Trophoblast cell (in vitro differentiated cells and primary cell): ENCODE results near the gene SEC61A1.
A peak's percentile ranks its signal among the peaks of the same experiment; 100 is the strongest.

Experiments
- DNase-seq, 2 donors: peaks; one replicate each; pipeline ENCODE4 v3.0.0-alpha.2; 2016
- H2AFZ ChIP-seq: 2 replicates; pipeline ENCODE4 v1.6.1; 2013; ENCODE audit warnings: low read length, moderate library complexity, mild to moderate bottlenecking; ENCODE audit not compliant: insufficient read depth, poor library complexity
- H2AK5ac ChIP-seq: 2 replicates; pipeline ENCODE4 v1.6.1; 2013; ENCODE audit warnings: mild to moderate bottlenecking, low read length
- H2BK120ac ChIP-seq: 2 replicates; pipeline ENCODE4 v1.6.1; 2013; ENCODE audit warnings: low read length, mild to moderate bottlenecking, moderate library complexity; ENCODE audit not compliant: insufficient read depth, poor library complexity
- H2BK12ac ChIP-seq: 2 replicates; pipeline ENCODE4 v1.6.1; 2013; ENCODE audit warnings: mild to moderate bottlenecking, low read length, moderate library complexity
- H2BK5ac ChIP-seq: 2 replicates; pipeline ENCODE4 v1.6.1; 2013; ENCODE audit warnings: low read length, low read depth, moderate library complexity, mild to moderate bottlenecking; ENCODE audit not compliant: poor library complexity
- H3K14ac ChIP-seq: 2 replicates; pipeline ENCODE4 v1.6.1; 2013; ENCODE audit warnings: mild to moderate bottlenecking, low read length
- H3K18ac ChIP-seq: 2 replicates; pipeline ENCODE4 v1.6.1; 2013; ENCODE audit warnings: mild to moderate bottlenecking, low read length
- H3K23ac ChIP-seq: 2 replicates; pipeline ENCODE4 v1.6.1; 2013; ENCODE audit warnings: low read length
- H3K27ac ChIP-seq: 2 replicates; pipeline ENCODE4 v1.5.1; 2013; ENCODE audit warnings: low read depth, mild to moderate bottlenecking, inconsistent platforms, low read length, moderate library complexity
- H3K27me3 ChIP-seq: 2 replicates; pipeline ENCODE4 v1.6.1; 2013; ENCODE audit warnings: inconsistent platforms, mild to moderate bottlenecking, low read length, moderate library complexity; ENCODE audit not compliant: insufficient read depth
- H3K36me3 ChIP-seq, 2 experiments: 1 replicate in 1 of 2; 2 replicates in 1 of 2; pipeline ENCODE4 v1.6.1; 2013; ENCODE audit warnings: low read length in 2 of 2, mild to moderate bottlenecking in 2 of 2, moderate library complexity in 1 of 2; ENCODE audit not compliant: insufficient read depth in 2 of 2, control insufficient read depth in 1 of 2
- H3K4ac ChIP-seq: 2 replicates; pipeline ENCODE4 v1.6.1; 2013; ENCODE audit warnings: low read depth, mild to moderate bottlenecking, low read length, moderate library complexity
- H3K4me1 ChIP-seq, 2 experiments: 1 replicate in 1 of 2; 2 replicates in 1 of 2; pipeline ENCODE4 v1.6.1; 2013; ENCODE audit warnings: low read length in 2 of 2, mild to moderate bottlenecking in 2 of 2, moderate library complexity in 1 of 2; ENCODE audit not compliant: insufficient read depth in 2 of 2, control insufficient read depth in 1 of 2
- H3K4me2 ChIP-seq: 2 replicates; pipeline ENCODE4 v1.6.1; 2013; ENCODE audit warnings: inconsistent platforms, mild to moderate bottlenecking, low read length, moderate library complexity
- H3K4me3 ChIP-seq: 2 replicates; pipeline ENCODE4 v1.5.1; 2013; ENCODE audit warnings: mild to moderate bottlenecking, low read depth, low read length, inconsistent platforms
- H3K79me1 ChIP-seq: one replicate; pipeline ENCODE4 v1.6.1; 2013; ENCODE audit warnings: low read length
- H3K79me2 ChIP-seq: 2 replicates; pipeline ENCODE4 v1.6.1; 2013; ENCODE audit warnings: low read length, mild to moderate bottlenecking; ENCODE audit not compliant: control insufficient read depth, insufficient read depth, poor library complexity
- H3K9ac ChIP-seq: 2 replicates; pipeline ENCODE4 v1.6.1; 2013; ENCODE audit warnings: mild to moderate bottlenecking, low read length
- H3K9me3 ChIP-seq: 2 replicates; pipeline ENCODE4 v1.6.1; 2013; ENCODE audit warnings: low read depth, mild to moderate bottlenecking, control low read depth, inconsistent platforms, low read length; ENCODE audit not compliant: insufficient read depth
- H4K12ac ChIP-seq: 2 replicates; pipeline ENCODE4 v1.6.1; 2013; ENCODE audit warnings: low read depth, mild to moderate bottlenecking, low read length, moderate library complexity
- H4K8ac ChIP-seq: 2 replicates; pipeline ENCODE4 v1.6.1; 2013; ENCODE audit warnings: low read depth, mild to moderate bottlenecking, low read length, moderate library complexity
- H4K91ac ChIP-seq: one replicate; pipeline ENCODE4 v1.6.1; 2013; ENCODE audit warnings: low read depth, mild to moderate bottlenecking, low read length, moderate library complexity
- WGBS: extraction: QIAGEN DNeasy Blood & Tissue Kit; methylation state at CpG from one replicate; pipeline ENCODE4 v1.1.7; 2013; ENCODE audit warnings: missing lambda C conversion rate; ENCODE audit not compliant: insufficient read length, insufficient coverage; ENCODE audit errors: extremely low coverage; 5-methylcytosine and 5-hydroxymethylcytosine counted together

Gene SEC61A1

DNA sequence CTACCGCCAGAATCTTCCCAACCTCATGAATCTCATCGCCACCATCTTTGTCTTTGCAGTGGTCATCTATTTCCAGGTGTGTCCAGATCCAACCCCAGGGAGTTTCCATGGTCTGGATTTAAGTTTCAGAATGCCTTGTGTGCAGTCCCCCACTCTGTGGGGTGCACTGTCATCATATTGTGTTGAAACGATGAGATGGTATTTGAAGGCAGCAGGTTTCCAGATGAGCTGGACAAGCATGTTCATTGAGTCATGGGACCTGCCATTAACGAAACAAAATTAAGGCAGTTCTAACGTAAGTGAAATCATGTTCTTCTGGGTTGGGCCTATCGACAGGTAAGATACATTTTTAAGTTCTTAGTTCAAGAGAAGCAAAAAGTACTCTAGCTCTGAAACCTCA is 12.7 kb downstream of the SEC61A1 start:
- H3K14ac ChIP-seq: no peak overlapping the region
- no peak overlapping the region for H2AFZ ChIP-seq
- H3K27ac ChIP-seq: no peak overlapping the region

DNA sequence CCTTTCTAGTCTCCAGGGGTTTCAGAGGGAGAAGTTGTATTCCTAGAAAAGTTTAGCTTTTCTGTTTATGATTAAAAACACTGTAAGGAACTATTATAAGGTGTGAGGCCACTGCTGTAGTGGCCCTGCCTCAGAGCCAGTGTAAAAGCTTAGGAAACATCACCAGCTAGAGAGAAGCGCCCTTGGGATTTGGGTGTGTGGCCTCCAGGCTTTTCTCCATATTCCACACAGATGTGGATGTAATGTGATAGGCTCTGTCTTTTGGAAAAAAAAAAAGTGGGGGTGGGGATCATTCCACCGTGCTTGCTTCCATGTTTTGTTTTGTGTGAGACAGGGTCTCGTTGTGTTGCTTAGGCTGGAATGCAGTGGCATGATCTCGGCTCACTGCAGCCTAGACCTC is 13.9 kb downstream of the SEC61A1 start:
- Histone ChIP-seq H4K12ac (no peak overlapping the region), H2BK120ac (no peak overlapping the region), H2BK12ac (no peak overlapping the region), H4K91ac (no peak overlapping the region), H3K27me3 (no peaks in the 10 kb centered on the region), H3K14ac (no peak overlapping the region), H3K4ac (no peak overlapping the region), H3K4me3 (no peak overlapping the region), H3K9ac (no peak overlapping the region), H2BK5ac (no peak overlapping the region), H2AFZ (no peak overlapping the region), H4K8ac (no peak overlapping the region), H3K18ac (no peak overlapping the region), H3K36me3 (peaks cover 77 to 90% of the 10 kb centered on the region in 2 experiments), H3K27ac (no peak overlapping the region), H3K79me1 (no peaks in the 10 kb centered on the region), H3K9me3 (no peaks in the 10 kb centered on the region), H2AK5ac (no peak overlapping the region), H3K23ac (no peak overlapping the region), H3K4me1 (no peaks in the 10 kb centered on the region), H3K79me2 (no peaks in the 10 kb centered on the region), H3K4me2 (no peak overlapping the region)
- no CpG with 5 or more reads among the region's 4 CpGs for WGBS
- DNase-seq: no peak

More for the DNA sequence above, 12.7 kb downstream of the SEC61A1 start:
- peaks cover 71 to 89% of the 10 kb centered on the region in 2 experiments for H3K36me3 ChIP-seq
- no peak overlapping the region for H3K9ac ChIP-seq
- H2BK120ac ChIP-seq: no peak overlapping the region
- H4K12ac ChIP-seq: no peak overlapping the region
- no peak overlapping the region for H3K18ac ChIP-seq
- H3K9me3 ChIP-seq: no peaks in the 10 kb centered on the region
- no peak for DNase-seq
- no peaks in the 10 kb centered on the region for H3K79me1 ChIP-seq
- H3K4me2 ChIP-seq: no peak overlapping the region
- no peak overlapping the region for H3K4ac ChIP-seq
- WGBS: no CpG with 5 or more reads among the region's 6 CpGs
- H3K27me3 ChIP-seq: no peaks in the 10 kb centered on the region
- H4K91ac ChIP-seq: no peak overlapping the region
- H2BK5ac ChIP-seq: no peak overlapping the region
- no peaks in the 10 kb centered on the region for H3K4me1 ChIP-seq
- no peak overlapping the region for H4K8ac ChIP-seq
- H2BK12ac ChIP-seq: no peak overlapping the region
- H2AK5ac ChIP-seq: no peak overlapping the region
- H3K79me2 ChIP-seq: no peaks in the 10 kb centered on the region
- no peak overlapping the region for H3K23ac ChIP-seq
- no peak overlapping the region for H3K4me3 ChIP-seq

DNA sequence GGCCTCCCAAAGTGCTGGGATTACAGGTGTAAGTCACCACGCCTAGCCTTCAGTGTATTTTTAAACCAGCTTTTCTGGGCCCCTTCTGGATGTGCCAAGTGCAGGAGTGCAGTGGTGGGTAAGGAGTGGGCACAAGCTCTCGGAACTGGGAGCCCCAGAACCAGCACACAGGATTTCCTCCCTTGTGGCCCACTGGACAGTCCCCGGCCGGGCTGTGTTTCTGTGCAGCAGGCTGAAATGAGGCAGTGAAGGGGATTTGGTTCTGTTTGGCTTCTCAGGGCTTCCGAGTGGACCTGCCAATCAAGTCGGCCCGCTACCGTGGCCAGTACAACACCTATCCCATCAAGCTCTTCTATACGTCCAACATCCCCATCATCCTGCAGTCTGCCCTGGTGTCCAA is 14.4 kb downstream of the SEC61A1 start:
- Histone ChIP-seq H3K23ac (no peak overlapping the region), H2AK5ac (no peak overlapping the region), H2BK120ac (no peak overlapping the region), H2BK5ac (no peak overlapping the region), H3K4ac (no peak overlapping the region), H4K12ac (no peak overlapping the region), H2BK12ac (no peak overlapping the region), H4K8ac (no peak overlapping the region), H3K79me1 (no peaks in the 10 kb centered on the region), H3K18ac (no peak overlapping the region), H3K4me3 (peak overlapping the region; percentile 53), H3K27me3 (no peaks in the 10 kb centered on the region), H3K14ac (no peak overlapping the region), H3K9me3 (no peaks in the 10 kb centered on the region), H3K27ac (no peak overlapping the region), H3K4me2 (no peak overlapping the region), H3K9ac (no peak overlapping the region), H3K4me1 (no peaks in the 10 kb centered on the region), H3K79me2 (no peaks in the 10 kb centered on the region), H3K36me3 (peaks cover 81 to 91% of the 10 kb centered on the region in 2 experiments), H4K91ac (no peak overlapping the region), H2AFZ (no peak overlapping the region)
- DNase-seq: no peak
- no CpG with 5 or more reads among the region's 9 CpGs for WGBS

DNA sequence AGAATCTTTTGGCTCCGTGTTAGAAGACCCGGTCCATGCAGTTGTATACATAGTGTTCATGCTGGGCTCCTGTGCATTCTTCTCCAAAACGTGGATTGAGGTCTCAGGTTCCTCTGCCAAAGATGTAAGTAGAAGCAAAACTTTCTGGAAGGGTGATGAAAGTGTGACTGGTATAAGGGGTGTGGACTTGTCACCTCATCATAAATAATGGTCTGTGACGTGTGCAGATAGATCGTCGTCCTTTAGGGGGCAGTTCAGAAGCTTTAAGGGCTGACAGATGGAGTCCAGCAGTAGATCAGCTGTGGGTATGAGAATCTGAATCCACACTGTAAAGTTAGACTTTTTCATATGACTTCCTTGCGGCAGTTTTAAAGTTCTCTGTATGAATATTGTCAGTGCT is 15.3 kb downstream of the SEC61A1 start:
- H4K91ac ChIP-seq: no peak overlapping the region
- peaks cover 81 to 91% of the 10 kb centered on the region in 2 experiments for H3K36me3 ChIP-seq
- no peak overlapping the region for H2BK5ac ChIP-seq
- no peak overlapping the region for H2AFZ ChIP-seq
- no peaks in the 10 kb centered on the region for H3K27me3 ChIP-seq
- H3K18ac ChIP-seq: no peak overlapping the region
- H3K4me3 ChIP-seq: no peak overlapping the region
- no peak overlapping the region for H3K4ac ChIP-seq
- no peaks in the 10 kb centered on the region for H3K9me3 ChIP-seq
- H3K4me1 ChIP-seq: no peaks in the 10 kb centered on the region
- H3K79me2 ChIP-seq: no peaks in the 10 kb centered on the region
- no peak overlapping the region for H3K23ac ChIP-seq
- no peaks in the 10 kb centered on the region for H3K79me1 ChIP-seq
- no peak for DNase-seq
- no peak overlapping the region for H2AK5ac ChIP-seq
- H3K4me2 ChIP-seq: no peak overlapping the region
- H3K9ac ChIP-seq: no peak overlapping the region
- WGBS: no CpG with 5 or more reads among the region's 7 CpGs
- H3K14ac ChIP-seq: no peak overlapping the region
- no peak overlapping the region for H3K27ac ChIP-seq
- no peak overlapping the region for H2BK12ac ChIP-seq
- no peak overlapping the region for H4K12ac ChIP-seq
- H2BK120ac ChIP-seq: no peak overlapping the region
- no peak overlapping the region for H4K8ac ChIP-seq
